HG03064 (cell line): ENCODE data around the gene ATP4B.

ENCODE experiments used
- ATAC-seq: cut with Tn5 transposase; IDR thresholded peaks from one replicate; pipeline ENCODE4 v1.9.1; 2021; ENCODE audit warnings: low read depth; ENCODE audit not compliant: unreplicated experiment

Gene ATP4B

DNA sequence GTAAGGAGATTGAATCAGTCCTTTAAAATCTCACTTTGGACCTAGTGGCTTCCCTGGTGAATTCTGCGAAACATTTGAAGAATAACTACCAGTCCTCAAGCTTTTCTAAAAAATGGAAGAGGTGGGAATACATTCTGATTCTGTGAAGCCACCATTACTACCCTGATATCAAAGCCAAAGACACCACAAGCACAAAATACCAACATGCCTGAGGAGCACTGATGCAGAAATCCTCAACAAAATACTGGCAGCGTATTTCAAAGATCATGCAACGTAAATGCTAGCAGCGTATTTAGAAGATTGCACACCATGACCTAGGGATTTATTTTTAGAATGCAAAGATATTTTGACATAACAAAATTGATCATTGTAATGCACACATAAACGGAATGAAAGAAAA, 14.4 kb downstream of the ATP4B start:
- ATAC-seq: no peak

DNA sequence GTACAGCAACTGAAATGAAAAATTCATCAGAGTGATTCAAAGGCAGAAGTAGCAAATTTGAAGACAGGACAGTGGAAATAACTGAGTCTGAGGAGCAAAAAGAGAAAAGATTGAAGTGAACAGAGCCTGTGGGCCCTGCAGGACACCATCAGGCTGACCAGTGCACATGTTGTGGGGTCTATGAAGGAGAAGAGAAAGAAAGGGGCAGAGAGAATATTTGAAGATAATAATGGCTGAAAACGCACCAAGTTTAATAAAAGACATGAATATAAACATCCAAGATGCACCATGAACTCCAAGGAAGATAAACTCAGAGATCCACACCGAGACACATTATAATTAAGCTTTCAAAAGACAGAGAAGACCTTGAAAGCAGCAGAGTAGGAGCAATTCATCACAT, 15.4 kb downstream of the ATP4B start:
- ATAC-seq: no peak

DNA sequence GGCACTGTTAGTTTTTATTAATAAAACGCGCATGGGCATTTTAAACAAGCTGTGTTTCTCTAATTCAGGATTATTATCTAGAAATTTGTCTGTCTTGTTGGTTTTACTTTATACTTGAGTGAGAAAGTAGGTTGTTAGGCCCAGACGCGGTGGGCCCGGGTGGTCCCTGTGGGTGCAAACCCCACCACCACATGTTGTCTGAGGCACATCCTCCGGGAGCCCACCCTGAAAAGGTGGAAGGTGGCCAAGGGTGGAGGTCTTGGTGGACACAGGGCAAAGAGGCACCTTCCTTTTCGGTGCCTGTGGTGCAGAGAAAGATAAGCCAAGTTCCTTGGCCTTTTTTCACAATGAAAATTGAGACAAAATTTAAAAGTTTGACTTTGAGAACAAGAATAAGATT, 16.6 kb downstream of the ATP4B start:
- no peak for ATAC-seq

DNA sequence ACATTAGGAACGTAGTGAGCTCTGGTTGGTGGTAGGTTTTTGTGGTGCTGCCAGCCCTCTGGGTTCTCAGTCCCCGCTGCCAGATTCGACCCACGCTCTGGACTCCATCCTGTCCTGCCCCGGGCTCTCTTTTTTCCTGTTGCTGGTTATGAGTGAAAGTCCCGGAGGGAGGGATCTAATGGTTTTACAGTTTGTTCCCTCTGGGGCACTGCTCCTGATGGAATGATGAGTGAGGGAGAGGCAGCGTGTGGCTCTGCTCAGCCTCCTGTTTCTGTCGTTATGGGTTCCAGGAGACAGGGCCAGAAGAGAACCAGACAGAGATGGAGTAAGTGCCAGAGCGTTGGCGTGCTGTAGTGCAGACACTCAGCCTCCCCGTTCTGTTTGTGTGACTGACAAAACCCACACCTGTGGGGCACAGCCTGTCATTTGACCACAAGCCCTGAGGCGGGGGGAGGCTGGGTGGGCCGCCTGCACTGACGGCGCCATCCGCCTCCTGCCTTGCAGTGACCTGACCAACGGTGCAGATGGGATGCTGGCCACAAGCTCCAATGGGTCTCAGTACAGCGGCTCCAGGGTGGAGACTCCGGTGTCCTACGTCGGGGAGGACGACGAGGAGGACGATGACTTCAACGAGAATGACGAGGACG, 18.3 kb downstream of the ATP4B start:
- ATAC-seq: no peak

DNA sequence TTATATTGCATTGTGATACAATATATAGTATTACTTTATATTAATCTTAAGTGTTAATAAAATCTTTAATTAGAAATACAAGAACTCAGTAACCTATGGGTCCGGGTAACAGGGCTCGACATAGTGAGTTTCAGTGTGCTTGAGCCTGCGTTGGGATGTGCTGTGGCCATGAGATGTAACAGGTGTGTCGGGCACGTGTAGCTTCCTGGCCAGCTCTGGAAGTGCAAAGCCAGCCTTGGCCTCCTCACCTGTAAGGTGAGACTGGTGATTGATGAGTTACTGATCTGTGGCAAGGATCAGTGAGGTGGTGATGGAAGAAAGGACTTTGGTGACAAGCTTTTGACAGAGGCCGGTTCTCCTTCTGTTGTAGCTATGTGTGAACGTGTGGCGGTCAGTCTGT, 19.2 kb downstream of the ATP4B start:
- ATAC-seq: no peak

- no peak for ATAC-seq
Observed at GRCh38 chr13:113638173-113638746, 19.7 kb downstream of the ATP4B start.

DNA sequence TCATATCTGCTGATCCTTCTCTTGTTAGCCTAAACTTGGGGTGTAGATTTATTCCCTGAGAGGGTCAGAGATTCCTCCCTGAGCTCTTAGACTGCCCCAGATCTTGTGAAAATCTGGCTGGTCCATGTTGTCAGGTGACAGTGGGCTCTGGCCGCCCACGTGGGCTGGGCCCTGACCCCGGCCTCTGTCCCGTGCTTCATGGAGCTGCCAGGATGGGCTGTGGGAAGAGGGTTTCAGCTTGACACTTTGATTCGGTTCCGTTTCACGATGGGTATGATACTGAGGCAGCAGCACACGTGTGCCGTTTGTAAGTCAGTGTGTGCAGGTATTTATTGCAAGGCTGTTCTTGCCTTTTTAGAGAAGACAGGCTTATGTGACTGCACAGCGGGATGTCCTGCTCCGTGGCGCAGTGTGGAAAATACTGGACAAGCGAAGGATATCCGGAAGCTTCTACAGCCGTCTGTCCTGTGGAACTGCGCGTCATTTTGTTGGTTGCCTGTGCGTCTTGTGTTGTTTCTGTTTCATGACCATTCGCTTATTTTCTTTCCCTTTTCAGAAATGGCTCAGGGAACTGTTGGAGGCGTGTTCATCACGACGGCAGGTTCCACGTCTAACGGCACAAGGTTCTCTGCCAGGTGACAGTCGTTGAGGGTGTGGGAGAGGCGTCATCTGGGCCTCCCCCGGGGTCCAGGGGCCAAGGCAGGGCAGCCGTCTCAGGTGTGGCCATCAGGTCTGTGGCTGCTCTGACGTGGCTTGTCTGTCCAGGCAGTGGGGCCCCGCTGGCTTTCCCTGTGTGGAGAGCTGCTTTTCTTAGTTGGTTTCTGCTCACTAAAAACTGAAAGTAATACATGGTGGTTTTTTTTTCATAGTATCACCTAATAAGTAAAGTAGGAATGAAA, 20.5 kb downstream of the ATP4B start:
- ATAC-seq: no peak

- ATAC-seq: no peak
Observed at GRCh38 chr13:113636266-113636963, 21.6 kb downstream of the ATP4B start.

GRCh38 chr13:113635709-113636108, 22.3 kb downstream of the ATP4B start:
- ATAC-seq: no peak

DNA sequence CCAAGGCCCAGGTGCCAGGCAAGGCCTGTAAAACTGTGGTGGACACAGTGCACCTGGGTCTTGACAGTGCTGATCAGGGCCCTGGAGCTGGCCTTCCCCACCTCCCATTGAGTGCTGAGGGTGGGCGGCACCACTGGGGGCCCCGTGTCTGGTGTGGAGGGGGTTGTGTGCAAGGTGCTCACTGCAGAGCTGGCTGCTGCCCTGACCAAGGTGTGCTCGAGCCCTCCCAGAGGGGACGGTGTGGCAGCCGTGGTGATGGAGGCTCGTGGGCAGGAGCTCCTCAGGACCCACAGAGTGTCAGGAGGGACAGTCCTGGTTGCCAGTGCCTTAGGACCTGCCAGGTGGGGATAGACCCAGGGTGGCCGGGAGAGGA, 23.0 kb downstream of the ATP4B start:
- no peak for ATAC-seq

DNA sequence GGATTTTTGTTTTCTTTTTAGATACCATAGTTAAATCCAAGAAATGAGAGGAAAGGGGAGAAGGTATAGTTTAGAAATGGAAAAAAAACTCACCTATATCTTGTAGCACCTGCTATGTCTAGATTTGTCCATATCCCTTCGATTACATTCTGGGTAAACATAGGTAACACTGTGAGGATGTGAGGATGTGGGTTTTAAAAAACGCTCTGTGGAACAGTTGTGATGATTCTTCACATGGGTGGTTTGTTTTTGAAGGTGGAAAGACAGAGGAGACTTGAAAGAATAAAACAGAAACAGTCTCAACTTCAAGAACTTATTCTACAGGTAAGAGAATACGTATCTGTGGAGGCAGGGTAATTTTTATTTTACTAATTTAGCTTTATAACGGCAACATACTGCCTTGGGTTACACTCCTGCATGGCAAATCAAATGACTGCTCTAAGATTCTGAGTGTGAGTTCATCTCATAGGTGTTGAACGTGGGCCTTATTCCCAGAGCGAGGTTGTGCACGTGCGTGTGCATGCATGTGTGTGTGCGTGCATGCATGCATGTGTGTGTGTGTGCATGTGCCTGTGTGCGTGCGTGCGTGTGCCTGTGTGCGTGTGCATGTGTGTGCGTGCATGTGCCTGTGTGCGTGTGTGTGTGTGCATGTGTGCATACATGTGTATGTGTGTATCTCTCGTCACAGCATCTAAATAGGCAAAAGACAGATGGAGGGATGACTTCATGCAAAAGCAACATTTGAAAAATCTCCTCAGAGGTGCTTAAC, 23.5 kb downstream of the ATP4B start:
- ATAC-seq: no peak

DNA sequence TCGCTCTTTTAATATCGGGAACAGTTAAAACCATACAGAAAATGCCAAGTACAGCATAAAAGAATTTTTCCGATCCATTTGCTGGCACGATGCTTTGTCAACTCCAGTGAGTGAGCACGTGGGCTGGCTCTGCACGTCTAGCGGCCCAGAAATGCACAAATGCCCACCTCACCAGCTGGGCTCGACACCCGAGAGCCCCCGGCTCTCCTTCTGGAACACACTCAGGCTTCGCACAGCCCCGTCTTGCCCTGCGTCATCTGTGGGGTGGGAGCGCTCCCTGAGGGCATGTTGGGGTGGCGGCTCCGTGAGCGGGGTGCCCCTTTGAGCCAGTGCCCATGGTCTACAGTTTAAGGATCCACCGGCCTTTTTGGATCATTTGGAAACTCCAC, 24.5 kb downstream of the ATP4B start:
- no peak for ATAC-seq

- ATAC-seq: no peak
Observed at GRCh38 chr13:113632706-113633484, 25.1 kb downstream of the ATP4B start.

- ATAC-seq: no peak
Observed at GRCh38 chr13:113631341-113632095, 26.5 kb downstream of the ATP4B start.

GRCh38 chr13:113630804-113631203, 27.2 kb downstream of the ATP4B start:
- no peak for ATAC-seq

GRCh38 chr13:113630296-113630695, 27.7 kb downstream of the ATP4B start:
- ATAC-seq: no peak

DNA sequence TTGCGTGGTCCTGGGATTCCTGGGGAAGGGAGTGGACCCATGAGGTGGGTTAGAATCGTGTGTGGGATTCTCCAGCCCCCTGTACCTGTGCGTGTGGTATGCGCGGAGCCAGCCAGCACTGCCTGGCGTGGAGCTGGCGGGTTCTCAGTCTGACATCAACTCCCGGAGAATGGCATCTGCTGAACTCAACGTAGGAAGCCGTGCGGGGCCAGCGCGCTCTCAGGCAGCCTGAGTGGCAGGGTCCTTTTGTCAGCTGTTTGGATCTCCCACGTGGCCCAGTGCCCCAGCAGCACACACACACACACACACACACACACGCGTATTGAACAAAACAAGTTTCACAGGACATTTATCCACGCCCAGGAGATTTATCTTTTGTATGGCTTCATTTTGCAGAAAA, 28.1 kb downstream of the ATP4B start:
- no peak for ATAC-seq

DNA sequence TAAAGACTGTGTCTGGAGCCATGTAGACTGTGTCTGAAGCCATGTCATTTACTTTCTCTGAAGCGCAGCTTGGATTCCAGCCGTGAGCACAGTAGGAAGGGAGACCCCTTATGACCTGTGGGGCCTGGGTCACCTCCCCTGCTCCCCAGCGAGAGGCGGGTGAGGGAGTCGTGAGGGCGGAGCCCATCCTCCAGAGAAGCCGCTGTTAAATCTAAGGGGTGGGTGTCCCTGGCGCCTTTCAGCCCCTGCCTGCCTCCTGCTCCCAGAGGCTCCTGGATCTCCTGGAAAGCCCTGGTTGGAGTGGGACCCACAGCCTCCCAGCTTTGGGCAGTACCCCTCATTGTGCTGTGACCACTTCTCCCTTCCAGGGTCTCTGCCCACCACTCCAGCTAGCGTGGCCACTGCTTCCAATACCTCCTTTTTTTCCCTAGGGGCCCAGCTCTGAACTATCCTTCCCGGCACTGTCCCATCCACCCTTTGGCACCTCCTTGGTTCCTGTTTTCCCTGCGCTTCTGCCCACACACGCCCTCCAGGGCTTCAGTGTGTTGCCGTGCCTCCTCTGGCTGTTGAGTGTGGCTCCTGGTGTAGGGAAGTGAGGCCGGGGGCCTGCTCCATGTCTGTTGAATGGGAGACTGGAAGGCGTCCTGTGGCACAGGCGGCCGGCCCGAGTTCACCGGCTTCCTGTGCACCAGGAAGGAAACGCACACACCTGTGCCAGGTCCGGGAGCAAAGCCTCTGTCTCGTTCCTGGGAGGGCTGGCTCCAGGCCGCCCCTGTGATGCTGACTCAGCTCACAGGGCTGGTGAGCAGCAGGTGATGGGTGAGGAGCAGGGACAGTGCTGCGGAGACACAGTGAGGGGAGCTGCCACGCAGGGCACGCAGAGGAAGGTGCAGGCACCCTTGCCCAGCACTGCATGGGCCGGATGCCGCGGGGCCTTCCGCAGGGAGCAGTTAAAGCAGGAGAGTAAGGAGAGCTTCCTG, 29.4 kb downstream of the ATP4B start:
- no peak for ATAC-seq
